Body of pancreas (tissue), 4 donors: ENCODE data around the gene XDH. TPM values are rescaled to one million over a fixed set of nuclear protein-coding genes. Genes with fewer than 3 reads are reported as not detected.
A peak's percentile ranks its signal among the peaks of the same experiment; 100 is the strongest.

Experiments used
- ATAC-seq: fragments of 150-250 bp; one replicate; pipeline ENCODE4 v1.9.1; 2016
- DNase-seq, 4 donors: peaks; one replicate each; pipeline ENCODE4 v3.0.0-alpha.2; 2019
- H3K27ac ChIP-seq, 4 donors: fragments of 200-600 bp; sonication (generic); 1 replicate in 3 of 4; 2 replicates in 1 of 4; pipeline versions ENCODE4 v1.5.1 to v1.6.1; 2016 to 2019; ENCODE audit warnings: mild to moderate bottlenecking in 1 of 4, mixed read lengths in 1 of 4, moderate library complexity in 1 of 4
- H3K27me3 ChIP-seq, 2 donors: fragments of 200-600 bp; sonication (generic); one replicate each; pipeline ENCODE4 v1.6.0; 2016; ENCODE audit warnings: mild to moderate bottlenecking in 1 of 2
- H3K36me3 ChIP-seq, 2 donors: fragments of 200-600 bp; sonication (generic); replicated peaks in 1 of 2; 2 replicates each; pipeline ENCODE4 v1.5.1; 2016; ENCODE audit warnings: low read depth in 2 of 2; ENCODE audit not compliant: insufficient read depth in 1 of 2
- H3K4me1 ChIP-seq: fragments of 200-600 bp; sonication (generic); one replicate; pipeline ENCODE4 v1.6.0; 2016
- H3K4me3 ChIP-seq, 2 donors: fragments of 200-600 bp; sonication (generic); 1 replicate in 1 of 2; 2 replicates in 1 of 2; pipeline ENCODE4 v1.5.1; 2016 to 2019
- H3K9me3 ChIP-seq, 3 donors: fragments of 200-600 bp; sonication (generic); 1 replicate in 2 of 3; 2 replicates in 1 of 3; pipeline ENCODE4 v1.5.1; 2016
- CTCF ChIP-seq, 7 experiments: fragments of 450-650 bp in 4 of 7; fragments of 200-600 bp in 3 of 7; sonication (generic) in 3 of 7; IDR thresholded peaks; one replicate each; pipeline ENCODE4 v1.5.1; 2016 to 2019; ENCODE audit warnings: antibody characterized with exemption in 7 of 7
- POLR2A ChIP-seq, 3 donors: fragments of 450-650 bp; IDR thresholded peaks; one replicate each; pipeline ENCODE4 v1.6.1; 2016; ENCODE audit warnings: antibody characterized with exemption in 3 of 3, mild to moderate bottlenecking in 2 of 3
- WGBS, 2 donors: methylation state at CpG; one replicate each; pipeline ENCODE4 v1.1.5; 2017; 5-methylcytosine and 5-hydroxymethylcytosine counted together
- intact Hi-C: fragments of 100-400 bp; cut with DNase I; formaldehyde crosslinking; loops from one replicate; pipeline ENCODE4 v1.15.1; 2023
- total RNA-seq, 2 donors: library from RNA; depleted of rRNA; stranded (reverse); fragments of >200 nt; gene quantifications; one replicate each; pipeline ENCODE4 v1.1.0, GENCODE V29; 2016

Gene XDH
- total RNA-seq, 2 donors from 2014 or later, result 0.78 to 4.9 TPM

DNA sequence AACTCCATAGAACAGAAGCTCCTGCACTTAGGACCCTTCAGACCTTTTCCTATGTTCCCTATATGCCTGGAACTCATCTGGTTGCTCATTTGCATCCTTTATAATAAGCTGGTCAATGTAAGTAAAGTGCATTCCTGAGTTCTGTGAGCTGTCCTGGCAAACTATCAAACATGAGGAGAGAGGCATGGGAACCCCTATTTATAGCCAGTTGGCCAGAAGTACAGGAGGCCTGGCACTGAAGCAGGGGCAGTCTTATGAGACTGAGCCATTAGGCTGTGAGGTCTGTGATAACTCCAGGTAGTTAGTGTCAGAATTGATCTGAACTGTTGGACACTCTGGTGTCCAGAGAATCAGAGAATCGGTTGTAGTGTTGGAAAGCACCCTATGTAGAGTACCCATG is 92.2 kb downstream of the XDH start:
- WGBS, 2 donors, result 67 to 82% methylated on average over 1 of the region's 1 CpG
- no peak for DNase-seq
- Histone ChIP-seq H3K9me3 (no peaks in the 10 kb centered on the region), H3K36me3 (no peaks in the 10 kb centered on the region), H3K27me3 (no peaks in the 10 kb centered on the region), H3K27ac (no peak overlapping the region), H3K4me1 (no peaks in the 10 kb centered on the region), H3K4me3 (no peak overlapping the region)
- ATAC-seq, result no peak
- TF ChIP-seq CTCF (IDR thresholded peaks at IDR 0.05) (no peak), POLR2A (IDR thresholded peaks at IDR 0.05) (no peak)
- intact Hi-C loops, result no loop called here

GRCh38 chr2:31319406-31320175 is 95.0 kb downstream of the XDH start:
- Histone ChIP-seq H3K4me1 (no peaks in the 10 kb centered on the region), H3K27me3 (no peaks in the 10 kb centered on the region), H3K9me3 (no peaks in the 10 kb centered on the region), H3K27ac (peak overlapping the region in 1 of 4 donors; percentile 57), H3K36me3 (no peaks in the 10 kb centered on the region), H3K4me3 (no peak overlapping the region)
- no peak for TF ChIP-seq CTCF (IDR thresholded peaks at IDR 0.05)
- no peak for TF ChIP-seq POLR2A (IDR thresholded peaks at IDR 0.05)
- 67 to 88% methylated on average over 6 of the region's 6 CpGs for WGBS, 2 donors
- intact Hi-C loops, result no loop called here
- no peak for ATAC-seq
- DNase-seq, result peak in 2 of 4 donors; percentile 11 to 40

DNA sequence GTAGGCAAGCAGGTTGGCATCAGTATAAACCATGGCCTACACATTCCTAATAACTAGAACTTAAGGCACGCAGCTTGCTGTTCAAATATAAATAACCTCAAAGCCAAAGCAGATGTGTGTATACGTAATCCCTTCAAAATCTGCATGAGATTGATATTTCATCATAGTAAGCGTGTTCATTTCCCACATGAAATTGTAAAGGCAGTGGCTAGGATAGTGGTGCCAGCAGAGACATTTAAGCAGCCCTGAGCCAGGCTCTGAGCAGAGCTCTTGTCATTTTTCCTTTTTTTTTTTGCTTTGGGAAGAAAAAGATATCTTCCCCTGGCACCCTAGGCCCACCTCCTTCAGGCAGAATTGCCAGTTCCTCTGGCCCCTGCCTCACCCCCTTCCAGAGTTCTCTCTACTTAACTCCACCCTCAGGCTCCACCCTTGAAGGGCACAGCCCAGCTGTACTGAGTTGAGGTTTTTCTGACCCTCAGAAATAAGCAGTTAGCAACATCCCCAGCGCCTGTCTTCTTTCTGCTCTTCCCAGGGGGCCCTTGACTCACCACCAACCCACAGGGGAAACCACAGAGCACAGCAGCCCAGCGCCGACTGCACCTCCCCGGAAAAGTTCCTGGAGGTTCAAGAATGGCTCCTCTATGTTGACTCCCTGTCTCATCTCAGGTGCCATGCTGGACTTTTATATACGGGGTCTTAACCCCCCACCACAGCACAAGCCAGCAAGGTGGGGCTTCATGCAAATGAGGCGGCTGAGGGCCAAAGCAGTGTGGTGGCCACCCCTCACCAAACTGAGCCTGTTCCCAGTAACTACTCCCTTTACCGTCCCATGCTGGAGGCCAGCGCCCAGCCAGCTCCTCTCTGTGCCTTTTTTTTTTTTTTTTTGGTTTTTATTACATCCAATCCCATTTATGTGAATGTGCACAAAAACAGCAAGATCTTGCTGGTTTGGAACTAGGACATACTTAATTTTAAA is 95.9 kb downstream of the XDH start:
- WGBS, 2 donors, result 65 to 82% methylated on average over 11 of the region's 11 CpGs
- no peak overlapping the region for H3K4me3 ChIP-seq
- no peak for ATAC-seq
- H3K36me3 ChIP-seq, result no peaks in the 10 kb centered on the region
- H3K27me3 ChIP-seq, result no peaks in the 10 kb centered on the region
- peak in 1 of 4 donors; percentile 38 for DNase-seq
- intact Hi-C loops, result no loop called here
- peak overlapping the region in 1 of 4 donors; percentile 57 for H3K27ac ChIP-seq
- H3K9me3 ChIP-seq, result no peaks in the 10 kb centered on the region
- no peaks in the 10 kb centered on the region for H3K4me1 ChIP-seq
- TF ChIP-seq CTCF (IDR thresholded peaks at IDR 0.05) (no peak), POLR2A (IDR thresholded peaks at IDR 0.05) (no peak)

GRCh38 chr2:31317396-31317795 is 97.1 kb downstream of the XDH start:
- Histone ChIP-seq H3K4me3 (no peak overlapping the region), H3K36me3 (no peaks in the 10 kb centered on the region), H3K27ac (no peak overlapping the region), H3K27me3 (no peaks in the 10 kb centered on the region), H3K4me1 (no peaks in the 10 kb centered on the region), H3K9me3 (no peaks in the 10 kb centered on the region)
- no peak for TF ChIP-seq POLR2A (IDR thresholded peaks at IDR 0.05)
- no peak for TF ChIP-seq CTCF (IDR thresholded peaks at IDR 0.05)
- ATAC-seq (no peak), DNase-seq (no peak)
- intact Hi-C loops, result no loop called here
- 66 to 73% methylated on average over 3 of the region's 3 CpGs for WGBS, 2 donors
